Measurements from ENCODE around the gene HECTD1. TPM values are rescaled to one million over a fixed set of nuclear protein-coding genes. Genes with fewer than 3 reads are reported as not detected.
"Not testable (repeated sequence)": the region's sequence is repeated elsewhere in the genome, so short reads cannot be mapped to it uniquely, and the experiment has no call there.

Gene HECTD1
- total and polyA plus RNA-seq, 3 donors from 2014 or later: 124 to 235 (median 232) TPM

DNA sequence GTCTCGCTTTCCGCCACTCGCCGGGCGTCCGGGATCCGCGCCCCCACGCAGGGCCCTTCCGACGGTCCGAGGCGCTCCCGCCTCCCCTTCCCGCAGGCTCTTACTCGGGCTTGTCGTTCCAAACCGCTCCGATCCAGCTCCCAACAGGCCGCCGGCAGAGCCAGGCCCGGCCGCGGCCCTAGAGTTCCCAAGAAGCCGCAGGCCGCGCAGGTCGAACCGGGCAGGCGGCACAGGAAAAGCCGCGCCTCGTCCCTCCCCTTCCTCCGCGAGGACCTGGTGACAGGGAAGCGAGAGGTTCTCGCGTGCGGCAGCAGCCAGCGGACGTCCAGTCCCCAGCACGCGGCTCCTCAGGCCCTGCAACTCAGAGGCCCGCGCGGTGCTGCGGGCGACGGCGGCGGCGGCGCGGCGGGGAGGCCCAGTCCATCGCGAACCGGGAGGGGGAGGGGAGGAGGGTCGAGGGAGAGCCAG is 272 bp downstream of the HECTD1 start:
- Histone ChIP-seq H3K4me3 (peak overlapping the region; percentile 90 to 98), H3K36me3 (ENCODE audit: low read depth, missing control alignments) (no peaks in the 10 kb centered on the region), H3K4me1 (peaks cover 20% of the 10 kb centered on the region), H3K9me3 (no peaks in the 10 kb centered on the region), H3K27me3 (no peaks in the 10 kb centered on the region), H3K27ac (peak overlapping the region; percentile 98 to 99)
- DNase-seq: peak; percentile 92
- 0% methylated on average over 46 of the region's 59 CpGs; no CpG with 5 or more reads in 1 of the 2 donors for WGBS, 2 donors
- intact Hi-C loops (cut with DNase I; ENCODE audit: low total_unique reads): no loop called here
- TF ChIP-seq, protein P1, sequence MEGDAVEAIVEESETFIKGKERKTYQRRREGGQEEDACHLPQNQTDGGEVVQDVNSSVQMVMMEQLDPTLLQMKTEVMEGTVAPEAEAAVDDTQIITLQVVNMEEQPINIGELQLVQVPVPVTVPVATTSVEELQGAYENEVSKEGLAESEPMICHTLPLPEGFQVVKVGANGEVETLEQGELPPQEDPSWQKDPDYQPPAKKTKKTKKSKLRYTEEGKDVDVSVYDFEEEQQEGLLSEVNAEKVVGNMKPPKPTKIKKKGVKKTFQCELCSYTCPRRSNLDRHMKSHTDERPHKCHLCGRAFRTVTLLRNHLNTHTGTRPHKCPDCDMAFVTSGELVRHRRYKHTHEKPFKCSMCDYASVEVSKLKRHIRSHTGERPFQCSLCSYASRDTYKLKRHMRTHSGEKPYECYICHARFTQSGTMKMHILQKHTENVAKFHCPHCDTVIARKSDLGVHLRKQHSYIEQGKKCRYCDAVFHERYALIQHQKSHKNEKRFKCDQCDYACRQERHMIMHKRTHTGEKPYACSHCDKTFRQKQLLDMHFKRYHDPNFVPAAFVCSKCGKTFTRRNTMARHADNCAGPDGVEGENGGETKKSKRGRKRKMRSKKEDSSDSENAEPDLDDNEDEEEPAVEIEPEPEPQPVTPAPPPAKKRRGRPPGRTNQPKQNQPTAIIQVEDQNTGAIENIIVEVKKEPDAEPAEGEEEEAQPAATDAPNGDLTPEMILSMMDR (IDR thresholded peaks at IDR 0.05): no peak
- no peak for TF ChIP-seq POLR2A (IDR thresholded peaks at IDR 0.05)

DNA sequence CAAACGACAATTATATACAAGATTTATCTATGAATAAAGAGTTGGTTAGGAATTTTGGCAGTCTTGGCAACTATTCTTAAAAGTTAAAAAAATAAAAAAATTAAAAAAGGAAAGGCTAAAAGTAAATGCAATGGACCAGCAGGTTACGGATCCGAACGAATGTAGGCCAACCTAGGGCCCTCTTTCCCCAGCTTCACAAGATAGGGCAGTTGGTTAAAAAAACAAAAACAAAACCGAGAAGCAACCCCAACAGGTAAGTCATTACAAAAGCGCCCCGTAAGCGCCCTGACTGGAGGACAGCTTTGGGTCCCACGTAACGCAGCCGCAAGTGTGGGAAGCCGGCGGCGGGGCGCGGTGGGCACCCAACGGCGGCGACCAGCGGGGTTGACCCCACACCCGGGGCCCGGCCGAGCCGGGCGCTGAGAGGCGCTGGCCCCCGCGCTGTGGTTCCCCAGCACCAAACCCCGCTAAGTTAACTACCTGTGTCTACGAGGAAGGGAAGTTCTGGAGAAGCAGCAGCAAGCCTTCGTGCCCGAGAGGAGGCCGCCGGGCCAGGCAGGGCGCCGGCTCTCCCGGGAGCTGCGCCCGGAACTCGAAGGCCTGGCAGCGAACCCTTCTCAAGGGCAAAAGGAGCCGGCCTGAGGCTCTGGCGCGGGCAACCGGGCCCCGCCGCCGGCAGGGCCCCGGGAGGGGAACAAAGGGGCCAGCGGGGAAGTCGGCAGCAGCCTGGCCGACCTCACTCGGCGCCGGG is 882 bp downstream of the HECTD1 start:
- Histone ChIP-seq H3K9me3 (no peaks in the 10 kb centered on the region), H3K4me1 (peaks cover 20% of the 10 kb centered on the region), H3K36me3 (ENCODE audit: low read depth, missing control alignments) (no peaks in the 10 kb centered on the region), H3K27me3 (no peaks in the 10 kb centered on the region), H3K27ac (peak overlapping the region; percentile 98 to 99), H3K4me3 (peak overlapping the region; percentile 90 to 98)
- intact Hi-C loops (cut with DNase I; ENCODE audit: low total_unique reads): no loop called here
- WGBS, 2 donors: 0 to 2% methylated on average over 8 to 50 of the region's 55 CpGs
- peak; percentile 46 for DNase-seq
- TF ChIP-seq POLR2A (IDR thresholded peaks at IDR 0.05): no peak
- TF ChIP-seq, protein P1 (IDR thresholded peaks at IDR 0.05): no peak

DNA sequence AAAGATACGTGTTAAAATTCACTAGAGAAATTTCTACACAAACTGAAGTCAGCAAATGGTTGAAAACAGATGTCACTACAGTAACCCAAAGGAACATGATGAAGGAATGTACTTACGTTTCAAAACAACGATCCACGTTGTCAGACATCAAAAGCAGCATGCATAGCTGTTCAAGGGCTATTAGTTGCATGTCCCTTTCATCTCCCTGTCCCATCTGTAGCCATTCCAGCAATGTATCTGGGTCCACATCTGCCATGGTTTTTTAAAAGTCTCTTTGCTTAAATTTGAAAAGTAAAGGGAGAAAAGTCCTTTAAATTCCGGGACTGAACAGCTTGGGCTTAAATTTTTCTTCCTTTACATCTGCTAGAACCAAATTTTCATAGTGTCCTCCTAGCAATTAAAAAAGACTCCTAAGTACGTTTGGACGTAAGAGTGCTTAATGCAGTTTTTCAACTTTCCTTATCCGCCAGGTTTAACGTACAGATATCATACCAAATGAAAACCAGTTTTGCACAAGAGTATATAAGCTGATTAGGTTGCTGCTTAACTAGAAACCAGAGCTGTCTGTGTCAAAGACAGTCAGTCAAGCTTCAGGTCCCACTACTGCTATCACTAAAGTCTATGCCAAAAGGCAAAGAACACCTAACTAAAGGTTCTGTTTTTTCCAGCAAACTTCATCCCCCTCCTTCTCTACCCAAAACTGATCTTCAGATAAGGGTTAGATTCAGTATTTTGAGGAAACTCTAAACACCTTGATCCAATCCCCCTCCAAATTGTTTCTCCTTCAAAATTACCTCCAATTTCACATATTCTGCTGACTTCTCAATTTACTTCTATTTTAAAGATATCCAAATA is 1.7 kb downstream of the HECTD1 start:
- no peak for DNase-seq
- Histone ChIP-seq H3K4me3 (peak overlapping the region; percentile 90 to 98), H3K4me1 (peaks cover 20% of the 10 kb centered on the region), H3K9me3 (no peaks in the 10 kb centered on the region), H3K36me3 (ENCODE audit: low read depth, missing control alignments) (no peaks in the 10 kb centered on the region), H3K27ac (peak overlapping the region; percentile 98 to 99), H3K27me3 (no peaks in the 10 kb centered on the region)
- intact Hi-C loops (cut with DNase I; ENCODE audit: low total_unique reads): no loop called here
- WGBS, 2 donors: 2 to 3% methylated on average over 9 of the region's 9 CpGs
- TF ChIP-seq, protein P1 (IDR thresholded peaks at IDR 0.05): no peak
- TF ChIP-seq POLR2A (IDR thresholded peaks at IDR 0.05): no peak

DNA sequence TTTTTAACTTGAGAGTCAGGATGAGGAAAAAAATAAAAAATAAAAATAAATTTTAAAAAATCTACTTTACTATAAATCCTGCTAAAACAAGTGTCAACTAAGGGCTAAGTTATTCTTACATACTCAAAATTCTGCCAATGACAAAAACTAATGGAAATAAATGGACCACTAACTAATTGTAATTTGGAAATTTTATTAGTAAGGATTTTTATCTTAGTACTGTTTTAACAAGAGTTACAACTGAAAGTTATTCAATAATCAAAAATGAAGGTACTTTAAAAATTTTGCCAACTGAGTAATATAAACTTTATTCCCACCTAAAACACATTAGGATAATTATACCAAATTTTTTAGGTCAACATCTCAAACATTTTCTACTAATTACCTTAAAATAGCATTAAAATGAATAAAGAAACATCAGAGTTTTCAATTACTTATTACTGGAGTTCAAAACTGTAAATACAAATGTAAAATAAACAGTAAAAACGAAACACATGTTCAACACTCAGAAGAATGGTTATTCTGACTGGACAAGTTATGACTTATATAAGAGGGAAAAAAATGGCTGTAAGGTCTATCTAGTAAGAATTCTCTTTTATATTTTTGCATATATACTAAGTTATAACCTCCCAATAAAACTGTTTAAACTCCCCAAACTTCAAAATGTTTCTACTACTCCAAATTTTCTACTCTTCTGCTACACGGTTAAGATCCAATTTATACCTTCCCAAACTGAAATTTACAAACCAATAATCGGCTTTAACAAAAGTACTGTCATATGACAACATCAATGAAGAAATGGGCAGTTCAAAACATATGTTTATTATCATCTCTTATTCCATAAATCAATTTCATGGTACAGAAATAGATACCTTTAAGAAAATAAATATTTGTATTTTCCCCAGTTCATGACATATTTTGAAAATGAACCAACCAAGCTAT is 2.7 kb downstream of the HECTD1 start:
- Histone ChIP-seq H3K27me3 (no peaks in the 10 kb centered on the region), H3K27ac (no peak overlapping the region), H3K36me3 (ENCODE audit: low read depth, missing control alignments) (no peaks in the 10 kb centered on the region), H3K9me3 (no peaks in the 10 kb centered on the region), H3K4me3 (no peak overlapping the region), H3K4me1 (peaks cover 20% of the 10 kb centered on the region)
- intact Hi-C loops (cut with DNase I; ENCODE audit: low total_unique reads): no loop called here
- 25 to 27% methylated on average over 3 of the region's 3 CpGs for WGBS, 2 donors
- no peak for TF ChIP-seq POLR2A (IDR thresholded peaks at IDR 0.05)
- TF ChIP-seq, protein P1 (IDR thresholded peaks at IDR 0.05): no peak
- DNase-seq: no peak

DNA sequence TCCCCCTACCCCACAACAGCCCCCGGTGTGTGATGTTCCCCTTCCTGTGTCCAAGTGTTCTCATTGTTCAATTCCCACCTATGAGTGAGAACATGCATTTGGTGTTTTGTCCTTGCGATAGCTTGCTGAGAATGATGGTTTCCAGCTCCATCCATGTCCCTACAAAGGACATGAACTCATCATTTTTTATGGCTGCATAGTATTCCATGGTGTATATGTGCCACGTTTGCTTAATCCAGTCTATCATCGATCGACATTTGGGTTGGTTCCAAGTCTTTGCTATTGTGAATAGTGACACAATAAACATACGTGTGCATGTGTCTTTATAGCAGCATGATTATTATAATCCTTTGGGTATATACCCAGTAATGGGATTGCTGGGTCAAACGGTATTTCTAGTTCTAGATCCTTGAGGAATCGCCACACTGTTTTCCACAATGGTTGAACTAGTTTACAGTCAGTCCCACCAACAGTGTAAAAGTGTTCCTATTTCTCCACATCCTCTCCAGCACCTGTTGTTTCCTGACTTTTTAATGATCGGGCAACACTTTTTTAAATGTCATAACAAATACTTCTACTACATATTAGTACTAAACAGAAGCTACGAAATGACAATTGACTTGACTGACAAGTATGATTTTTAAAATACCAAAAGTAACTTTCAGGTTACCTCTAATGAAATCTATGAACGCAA is 3.5 kb downstream of the HECTD1 start:
- intact Hi-C loops (cut with DNase I; ENCODE audit: low total_unique reads); H3K36me3 ChIP-seq (ENCODE audit: low read depth, missing control alignments); H3K27ac ChIP-seq; H3K27me3 ChIP-seq; H3K9me3 ChIP-seq; H3K4me3 ChIP-seq; DNase-seq: not testable (repeated sequence)
- WGBS, 2 donors: 94 to 96% methylated on average over 11 of the region's 11 CpGs
- H3K4me1 ChIP-seq: peaks cover 20% of the 10 kb centered on the region

Measured in testis (tissue), 3 donors.